Kidney epithelial cell (primary cell): ENCODE results near the gene TAC4. TPM values are rescaled to one million over a fixed set of nuclear protein-coding genes. Genes with fewer than 3 reads are reported as not detected.

Experiments used
- DNase-seq: peaks from one replicate; pipeline ENCODE4 v3.0.0-alpha.2; 2010; ENCODE audit warnings: low read depth
- H3K27me3 ChIP-seq: 2 replicates; pipeline ENCODE4 v1.6.0; 2011; ENCODE audit warnings: low read length; ENCODE audit not compliant: control insufficient read depth, insufficient read depth
- H3K36me3 ChIP-seq: 2 replicates; pipeline ENCODE4 v1.5.1; 2011; ENCODE audit warnings: low read length; ENCODE audit not compliant: control insufficient read depth, insufficient read depth
- H3K4me3 ChIP-seq: 2 replicates; pipeline ENCODE4 v1.5.1; 2011; ENCODE audit warnings: low read depth, mild to moderate bottlenecking, control low read depth, low read length
- CTCF ChIP-seq: IDR thresholded peaks from 2 replicates; pipeline ENCODE4 v1.5.1; 2011; ENCODE audit warnings: mild to moderate bottlenecking, moderate library complexity, low read length, control low read depth, inconsistent platforms; ENCODE audit not compliant: insufficient read depth, poor library complexity, severe bottlenecking
- total RNA-seq: library from RNA; depleted of rRNA; stranded (reverse); fragments of >200 nt; gene quantifications from 2 replicates; pipeline ENCODE4 v1.2.3, GENCODE V29; 2015

TAC4 gene
- total RNA-seq, 1 donor from 2014 or later, result not detected

- no peak for TF ChIP-seq CTCF
- H3K36me3 ChIP-seq, result no peaks in the 10 kb centered on the region
- peaks cover 53% of the 10 kb centered on the region for H3K27me3 ChIP-seq
- DNase-seq, result no peak
- H3K4me3 ChIP-seq, result no peak overlapping the region
These were observed 44.0 kb upstream of the TAC4 start for GRCh38 chr17:49891694-49892389.

- Histone ChIP-seq H3K27me3 (peaks cover 51% of the 10 kb centered on the region), H3K4me3 (no peak overlapping the region), H3K36me3 (no peaks in the 10 kb centered on the region)
- no peak for DNase-seq
- TF ChIP-seq CTCF, result no peak
These were observed 43.4 kb upstream of the TAC4 start for GRCh38 chr17:49891271-49891670.

GRCh38 chr17:49890852-49891251 is 43.0 kb upstream of the TAC4 start:
- Histone ChIP-seq H3K27me3 (peaks cover 49% of the 10 kb centered on the region), H3K4me3 (no peak overlapping the region), H3K36me3 (no peaks in the 10 kb centered on the region)
- TF ChIP-seq CTCF, result no peak
- no peak for DNase-seq

GRCh38 chr17:49890077-49890821 is 42.4 kb upstream of the TAC4 start:
- peaks cover 50% of the 10 kb centered on the region for H3K27me3 ChIP-seq

GRCh38 chr17:49889500-49889899 is 41.6 kb upstream of the TAC4 start:
- Histone ChIP-seq H3K36me3 (no peaks in the 10 kb centered on the region), H3K4me3 (no peak overlapping the region), H3K27me3 (peaks cover 46% of the 10 kb centered on the region)
- TF ChIP-seq CTCF, result no peak
- DNase-seq, result no peak

More at GRCh38 chr17:49890077-49890821, 42.4 kb upstream of the TAC4 start:
- no peak for DNase-seq
- no peak overlapping the region for H3K4me3 ChIP-seq
- no peak for TF ChIP-seq CTCF
- H3K36me3 ChIP-seq, result no peaks in the 10 kb centered on the region
